DMS53 treated with DMSO at 0.1 percent for 48 hours (cell line): ENCODE measurements around the gene CDH12.
A peak's percentile ranks its signal among the peaks of the same experiment; 100 is the strongest.
"Not testable (repeated sequence)": the region's sequence is repeated elsewhere in the genome, so short reads cannot be mapped to it uniquely, and the experiment has no call there.

Source experiments
- DNase-seq: peaks from one replicate; lab custom pipeline; 2025; ENCODE audit not compliant: unreplicated experiment; lab: John Stamatoyannopoulos, UW

CDH12 gene

GRCh38 chr5:22852807-22853660 is at the start of gene CDH12:
CDH12 (minus strand) TSS chr5:22853344.
- DNase-seq = peak; percentile 25

- no peak for DNase-seq
Observed at GRCh38 chr5:22901885-22902284, 48.7 kb upstream of the CDH12 start.

DNA sequence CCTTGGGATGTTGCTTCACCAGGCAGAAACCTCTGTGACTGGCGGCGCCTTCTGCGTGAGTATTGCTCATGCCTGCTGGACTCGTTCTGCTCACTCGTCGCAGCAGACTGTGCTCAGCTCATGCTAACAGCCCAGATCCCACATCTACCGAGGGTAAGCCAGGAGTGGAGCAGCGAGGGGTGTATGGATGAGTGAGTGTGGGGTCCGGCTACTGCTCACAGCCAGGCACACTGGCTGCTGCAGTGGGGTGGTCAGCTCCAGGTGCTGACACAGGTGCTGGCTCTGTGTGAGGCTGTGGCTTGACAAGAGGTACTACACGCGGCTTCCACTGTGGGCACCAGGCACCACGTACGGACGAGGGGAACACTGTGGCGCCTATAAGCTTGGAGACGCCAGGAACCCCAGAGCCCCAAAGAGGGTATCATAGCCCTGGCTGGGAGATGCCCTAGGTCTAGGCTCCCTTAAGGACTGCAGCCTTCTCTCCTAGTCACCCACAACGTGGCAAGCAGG is 47.7 kb upstream of the CDH12 start:
- no peak for DNase-seq

GRCh38 chr5:22899341-22899740 is 46.2 kb upstream of the CDH12 start:
- no peak for DNase-seq

DNA sequence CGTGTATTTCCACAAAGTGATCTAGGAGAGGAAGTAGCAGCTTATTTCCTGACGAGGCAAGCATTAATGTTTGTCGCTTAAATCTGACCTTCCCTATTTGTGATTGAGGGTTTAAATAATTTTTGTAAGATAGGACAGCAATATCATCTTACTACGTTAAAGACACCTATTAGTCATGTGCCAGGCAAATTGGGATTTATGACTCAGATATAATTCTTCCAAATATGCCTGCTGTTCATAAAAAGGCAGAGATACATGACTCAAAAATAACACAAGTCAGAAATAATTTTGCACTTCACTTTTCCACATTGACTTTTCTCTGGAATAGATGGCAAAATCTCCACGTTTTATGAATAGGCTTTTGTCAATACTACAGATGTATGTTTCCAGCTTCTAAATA is 43.0 kb upstream of the CDH12 start:
- no peak for DNase-seq

DNA sequence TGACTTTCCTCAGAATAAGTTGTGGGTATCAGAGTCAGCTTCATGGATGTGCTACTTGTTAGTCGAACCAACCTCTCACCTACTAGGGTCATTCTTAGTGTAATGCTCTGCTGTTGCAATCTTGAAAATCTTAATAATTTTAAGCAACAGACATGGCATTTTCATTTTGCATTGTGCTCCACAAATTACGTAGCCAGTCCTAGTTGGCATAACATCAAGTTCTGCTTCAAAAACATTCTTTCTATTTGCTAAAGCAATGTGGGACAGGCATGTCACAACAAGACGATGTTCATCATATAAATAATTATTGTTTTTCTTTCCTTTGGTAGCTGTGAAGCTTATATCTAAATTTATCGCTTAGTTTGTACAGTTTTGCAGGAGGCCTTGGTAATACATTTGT is 39.3 kb upstream of the CDH12 start:
- no peak for DNase-seq

DNA sequence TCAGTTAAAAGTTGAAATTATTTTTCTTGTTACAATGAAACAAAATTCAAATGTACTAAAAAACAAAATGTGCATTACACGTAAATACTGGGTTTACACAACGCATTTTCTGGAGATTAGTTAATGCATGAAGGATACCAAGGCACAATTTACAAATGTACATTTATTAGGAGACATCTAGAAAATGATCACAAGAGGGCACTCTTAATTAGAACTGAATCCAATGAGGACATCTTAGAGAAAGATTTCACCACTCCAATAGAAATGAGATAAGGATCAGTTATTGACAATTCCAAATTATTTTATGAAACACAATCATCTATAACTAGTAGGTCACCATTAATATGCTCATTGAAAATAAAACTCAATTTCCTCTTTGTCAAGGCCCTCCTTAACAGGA is 36.6 kb upstream of the CDH12 start:
- peak; percentile 10 for DNase-seq

DNA sequence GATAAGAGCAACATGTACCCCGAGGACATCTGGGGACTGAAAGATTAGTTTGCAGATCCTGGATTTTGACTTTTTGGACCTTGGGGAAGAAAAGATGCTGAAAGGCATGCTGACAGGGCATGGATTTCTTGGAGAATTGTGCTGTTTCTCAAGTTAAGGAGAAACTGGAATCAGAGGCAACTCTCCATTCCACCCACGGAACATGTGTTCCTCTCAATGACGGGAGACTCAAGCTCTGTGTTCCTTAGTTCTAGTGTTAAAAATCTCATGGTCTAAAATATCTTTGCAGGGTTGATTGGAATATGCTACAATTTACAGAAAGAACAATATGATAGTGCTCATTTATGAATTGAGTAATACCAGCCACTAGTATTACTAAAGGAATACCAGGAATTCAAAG is 34.4 kb upstream of the CDH12 start:
- DNase-seq = no peak

- DNase-seq = not testable (repeated sequence)
Observed at GRCh38 chr5:22858911-22859310, 5.8 kb upstream of the CDH12 start.

DNA sequence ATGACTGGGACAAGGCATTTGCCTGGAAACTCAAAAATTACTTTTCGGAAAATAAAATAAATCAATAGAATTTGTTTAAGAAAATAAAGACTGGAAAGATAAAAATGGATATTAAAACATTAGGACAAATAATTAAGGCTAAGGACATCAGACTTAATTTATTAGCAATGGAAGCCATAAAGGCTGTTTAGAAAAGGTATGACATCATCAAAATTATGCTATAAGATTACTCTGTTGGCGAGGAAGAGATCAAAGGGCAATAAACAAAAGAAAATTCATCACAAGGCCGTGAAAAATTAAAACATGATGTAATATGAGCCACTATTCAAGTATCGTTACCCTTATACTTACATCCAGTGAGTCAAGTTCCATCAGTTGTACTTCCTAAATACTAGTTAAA is 2.7 kb upstream of the CDH12 start:
- no peak for DNase-seq

DNA sequence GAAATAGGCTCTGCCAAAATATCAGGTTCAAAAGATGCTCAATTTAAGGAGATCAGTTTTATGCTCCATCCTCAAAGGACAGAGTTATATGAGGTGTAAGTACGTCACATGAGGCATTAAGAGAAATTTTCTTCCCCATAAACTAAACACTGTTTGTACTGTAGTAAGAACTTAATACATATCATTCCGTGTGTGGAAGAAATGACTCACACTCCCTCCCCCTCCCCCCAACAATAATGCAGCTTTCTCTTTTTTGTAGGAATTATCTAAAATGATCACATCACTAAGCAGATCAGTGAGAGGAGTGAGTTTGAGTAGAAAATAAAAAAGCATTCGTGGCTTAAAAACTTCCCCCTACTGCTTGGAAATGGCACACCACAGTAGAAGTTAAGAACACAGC is 2.2 kb downstream of the CDH12 start:
- DNase-seq = no peak

- DNase-seq = no peak
Observed at GRCh38 chr5:22846693-22847092, 6.5 kb downstream of the CDH12 start.

DNA sequence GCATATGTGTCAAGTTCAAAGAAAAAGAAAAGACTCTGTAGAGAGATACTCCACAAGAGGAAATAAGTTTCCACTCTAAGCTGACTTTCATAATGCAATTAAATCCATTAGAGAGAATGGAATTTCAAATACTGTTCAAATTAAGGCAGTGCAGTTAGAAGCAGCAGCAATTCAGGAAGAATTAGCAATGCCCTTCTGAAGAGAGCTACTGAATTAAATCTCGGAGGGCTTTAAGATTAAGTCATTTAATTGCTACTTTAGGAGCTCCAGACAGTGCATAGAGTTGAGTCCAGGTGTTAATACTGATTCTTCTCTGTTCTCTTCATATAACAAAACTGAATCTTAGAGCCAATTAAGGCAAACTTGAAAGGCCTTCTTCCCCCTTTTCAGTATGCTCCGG is 8.5 kb downstream of the CDH12 start:
- DNase-seq = no peak

DNA sequence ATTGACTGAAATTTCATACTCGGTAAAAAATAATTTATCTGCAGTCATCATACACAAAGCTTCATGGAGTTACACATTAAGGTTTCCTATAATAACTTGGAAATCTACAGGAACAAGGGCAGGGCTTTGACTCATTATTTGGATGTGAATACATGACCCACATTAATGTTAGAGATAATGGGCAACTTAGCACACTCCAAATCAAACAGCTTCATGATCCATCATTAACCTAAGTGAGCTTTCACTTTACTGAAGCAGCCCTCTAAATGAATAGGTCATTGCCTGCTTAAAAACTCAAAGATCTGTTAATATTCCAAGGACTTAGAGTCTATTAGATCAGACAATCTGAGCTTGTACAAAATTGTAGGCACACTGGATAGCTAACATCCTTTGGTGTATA is 9.0 kb downstream of the CDH12 start:
- no peak for DNase-seq

DNA sequence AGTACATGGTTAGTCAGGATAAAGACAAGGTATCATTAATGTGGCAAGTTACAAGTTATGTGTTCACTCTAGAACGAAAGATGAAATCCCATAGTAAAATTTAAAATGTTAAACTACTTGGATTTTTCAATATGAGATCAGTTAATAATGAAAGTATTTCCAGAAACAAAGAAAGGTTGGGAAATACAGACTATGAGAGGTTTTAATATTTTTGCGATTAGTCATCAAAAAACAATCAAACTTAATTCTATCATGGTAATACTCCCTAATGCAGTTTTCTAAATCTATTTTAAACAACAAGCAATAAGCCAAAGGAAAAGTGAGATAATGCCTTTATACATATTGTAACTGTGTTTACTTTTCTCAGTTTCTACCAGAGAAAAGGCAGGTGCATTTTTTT is 10.6 kb downstream of the CDH12 start:
- no peak for DNase-seq

DNA sequence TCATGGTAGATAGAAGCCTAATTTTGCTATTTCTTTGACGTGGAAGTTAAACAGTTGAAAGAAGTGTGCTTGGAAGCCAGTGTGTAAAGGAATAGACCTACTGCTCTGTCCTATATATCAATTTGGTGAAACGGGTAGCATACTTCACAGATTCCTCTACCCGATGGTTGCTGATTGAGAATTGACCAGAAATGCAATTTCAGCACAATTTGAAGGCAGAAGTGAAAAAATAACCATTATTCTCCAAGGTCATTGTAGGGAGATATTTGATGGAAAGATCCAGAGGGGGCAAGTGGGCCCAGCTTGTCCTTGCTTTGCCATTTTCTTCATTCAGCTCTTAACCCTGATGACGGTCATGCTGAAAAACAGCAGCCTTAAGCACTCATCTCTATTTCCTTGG is 15.3 kb downstream of the CDH12 start:
- no peak for DNase-seq

DNA sequence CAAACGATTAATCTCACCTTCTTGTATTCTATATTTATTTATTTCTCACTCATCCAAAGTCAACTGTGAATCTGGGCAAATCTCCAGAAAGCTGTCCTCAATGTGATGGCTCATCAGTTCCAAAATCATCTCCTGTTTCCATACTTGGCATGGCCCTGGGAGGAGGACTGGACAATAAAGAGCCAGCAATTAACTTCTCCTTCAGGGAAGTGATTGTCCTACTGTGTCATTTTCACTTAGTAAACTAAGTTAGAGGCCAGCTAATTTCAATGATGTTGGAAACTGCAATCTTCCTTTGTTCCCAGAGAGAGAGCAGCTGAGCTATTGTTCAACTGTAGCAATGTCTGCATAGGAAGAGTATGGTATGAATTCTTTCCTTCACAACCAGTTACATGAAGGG is 17.5 kb downstream of the CDH12 start:
- peak; percentile 58 for DNase-seq

- DNase-seq = no peak
Observed at GRCh38 chr5:22793463-22793862, 59.7 kb downstream of the CDH12 start.

GRCh38 chr5:22787807-22788206 is 65.3 kb downstream of the CDH12 start:
- no peak for DNase-seq

- DNase-seq = no peak
Observed at GRCh38 chr5:22787398-22787797, 65.7 kb downstream of the CDH12 start.

DNA sequence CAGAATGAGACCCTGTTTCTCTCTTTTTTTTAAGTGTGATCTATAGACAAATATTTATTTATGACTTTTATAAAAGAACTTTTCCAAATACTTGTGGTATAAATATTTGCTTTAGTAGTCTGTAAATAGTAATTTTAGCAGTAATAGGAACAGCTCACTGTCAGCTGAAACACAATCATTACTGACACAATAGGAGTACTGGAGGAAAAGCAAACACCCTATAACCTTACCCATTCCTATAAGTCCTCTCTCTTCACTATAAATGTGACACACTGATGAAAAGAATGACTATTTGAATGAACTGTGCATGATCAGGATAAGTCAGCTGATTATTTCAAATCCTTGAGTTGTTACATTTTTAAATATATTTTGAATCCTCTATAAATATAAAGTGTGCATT is 72.4 kb downstream of the CDH12 start:
- peak; percentile 52 for DNase-seq

- no peak for DNase-seq
Observed at GRCh38 chr5:22779499-22779898, 73.6 kb downstream of the CDH12 start.

GRCh38 chr5:22776285-22776684 is 76.9 kb downstream of the CDH12 start:
- no peak for DNase-seq
